HG02938 (cell line): ENCODE data around the gene CAMK2N1.
"Not testable (repeated sequence)": the region's sequence is repeated elsewhere in the genome, so short reads cannot be mapped to it uniquely, and the experiment has no call there.

Source experiments
- ATAC-seq: cut with Tn5 transposase; IDR thresholded peaks from one replicate; pipeline ENCODE4 v1.9.1; 2021; ENCODE audit warnings: mild to moderate bottlenecking, moderate library complexity; ENCODE audit not compliant: unreplicated experiment

Gene CAMK2N1

DNA sequence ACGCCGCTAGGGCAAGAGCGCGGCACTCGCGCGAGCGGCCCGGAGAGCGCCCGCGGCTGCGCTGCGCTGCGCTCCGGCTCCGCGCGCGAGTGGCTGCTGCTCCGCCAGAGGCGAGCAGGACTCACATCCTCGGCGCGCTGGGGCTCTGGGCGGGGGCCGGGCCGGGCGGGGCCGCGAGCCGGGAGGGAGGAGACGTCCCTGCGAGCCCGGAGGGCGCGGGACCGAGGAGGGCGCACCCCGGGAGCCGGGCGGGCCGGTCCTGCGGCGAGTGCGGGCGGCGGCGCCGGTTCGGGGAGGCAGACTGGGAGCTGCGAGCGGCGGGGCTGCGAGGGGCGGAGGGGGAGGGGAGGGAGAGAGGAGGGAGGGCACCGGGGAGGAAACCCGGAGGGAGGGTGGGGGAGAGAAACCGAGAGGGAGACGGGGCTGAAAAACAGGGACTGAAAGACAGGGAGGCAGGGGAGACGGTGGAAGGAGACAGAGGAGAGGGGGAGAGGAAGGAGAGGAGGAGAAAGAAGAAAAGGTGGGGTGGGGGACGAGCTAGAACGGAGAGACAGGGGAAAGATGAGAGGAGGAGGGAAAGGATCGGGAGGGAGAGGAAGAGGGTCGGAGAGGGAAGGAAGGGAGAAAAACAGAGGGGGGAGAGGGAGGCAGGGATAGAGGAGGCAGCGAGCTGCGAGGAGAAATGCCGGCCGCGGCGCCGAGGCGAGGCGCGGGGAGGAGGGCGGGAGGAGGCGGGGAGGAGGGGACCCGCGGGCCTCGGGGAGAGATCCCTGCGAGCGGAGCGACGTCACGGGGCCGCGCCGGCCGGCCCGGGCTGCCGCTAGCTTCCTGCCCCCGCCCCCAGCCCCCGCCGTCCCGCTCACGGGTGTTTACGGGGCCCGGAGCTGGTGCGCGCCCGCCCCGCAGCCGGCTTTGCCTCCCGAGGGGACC lies at the start of gene CAMK2N1:
TSS of gene CAMK2N1 (minus strand) at position 684 of the 930 bp plus-strand sequence. CDS start 831 bp downstream, outside the sequence.
- ATAC-seq: no peak

DNA sequence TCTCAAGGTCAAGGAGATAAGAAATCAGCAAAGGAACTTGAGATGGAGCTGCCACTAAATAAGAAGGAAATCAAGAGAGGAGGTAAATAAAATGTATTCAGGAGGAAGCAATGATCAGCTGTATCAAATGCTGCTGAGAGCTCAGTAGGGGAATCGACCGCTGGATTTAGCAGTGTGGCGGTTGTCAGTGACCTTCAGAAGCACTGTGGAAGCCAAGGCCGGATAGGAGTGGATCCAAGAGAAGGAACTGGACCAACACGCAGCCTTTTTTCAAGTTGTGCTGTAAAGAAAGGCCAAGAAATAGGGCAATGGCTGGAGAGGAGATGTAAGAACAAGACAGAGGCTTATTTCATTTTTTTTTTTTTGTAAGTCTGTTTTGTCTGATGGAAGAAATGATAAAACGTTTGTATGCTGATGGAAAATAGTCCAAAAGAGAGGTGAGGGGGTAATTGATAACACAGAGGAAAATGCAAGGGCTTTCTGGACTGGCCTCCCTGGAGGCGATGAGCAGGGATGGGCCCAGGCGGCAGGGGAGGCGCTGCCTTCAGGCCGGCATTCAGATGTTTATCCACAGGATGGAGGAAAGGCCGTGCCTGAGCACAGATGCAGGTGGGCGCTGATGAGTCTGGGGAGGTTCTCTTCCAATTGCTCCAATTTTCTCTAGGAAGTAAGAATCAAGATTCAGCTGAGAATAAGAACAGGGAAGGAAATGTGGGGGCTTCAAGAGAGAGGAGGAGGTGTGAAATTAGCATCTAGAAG lies 48.8 kb upstream of the CAMK2N1 start:
- no peak for ATAC-seq

DNA sequence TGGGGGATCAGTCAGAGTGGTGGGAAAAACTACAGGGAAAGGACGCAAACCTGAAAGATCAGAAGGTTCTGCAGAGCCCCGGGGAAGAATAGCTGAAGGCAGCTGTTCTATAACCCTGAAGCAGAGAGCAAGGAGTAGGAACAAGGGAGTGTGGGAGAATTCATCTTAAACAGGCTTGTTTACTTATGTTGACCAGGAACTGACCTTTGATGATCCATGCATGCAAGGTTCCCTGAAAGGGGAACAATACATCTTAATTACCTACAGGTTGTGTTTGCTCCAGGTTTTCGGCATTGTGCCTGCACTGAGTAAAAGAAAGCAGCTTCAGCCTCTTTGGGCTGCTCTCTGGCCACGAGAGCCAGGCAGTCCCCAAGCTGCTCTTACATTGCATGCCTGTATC lies 47.6 kb upstream of the CAMK2N1 start:
- no peak for ATAC-seq

DNA sequence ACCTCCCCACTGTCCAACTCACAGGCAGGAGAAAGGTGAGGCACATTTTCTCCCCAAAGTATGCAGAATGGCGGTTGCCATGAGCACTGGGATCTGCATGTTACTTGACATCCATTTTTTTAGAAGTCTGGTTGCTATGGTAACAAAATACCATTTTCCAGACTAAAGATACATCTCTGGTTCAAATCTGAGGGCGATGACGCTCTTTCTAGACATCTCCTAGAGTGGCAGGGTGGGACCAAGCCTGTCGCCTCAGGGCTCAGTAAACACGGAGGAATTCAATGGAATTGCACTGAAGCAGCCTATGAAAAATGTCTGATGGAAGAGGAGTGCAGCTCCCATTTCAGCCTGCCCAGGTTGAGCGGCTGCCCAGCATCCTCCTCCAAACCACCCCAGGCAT lies 44.9 kb upstream of the CAMK2N1 start:
- ATAC-seq: no peak

DNA sequence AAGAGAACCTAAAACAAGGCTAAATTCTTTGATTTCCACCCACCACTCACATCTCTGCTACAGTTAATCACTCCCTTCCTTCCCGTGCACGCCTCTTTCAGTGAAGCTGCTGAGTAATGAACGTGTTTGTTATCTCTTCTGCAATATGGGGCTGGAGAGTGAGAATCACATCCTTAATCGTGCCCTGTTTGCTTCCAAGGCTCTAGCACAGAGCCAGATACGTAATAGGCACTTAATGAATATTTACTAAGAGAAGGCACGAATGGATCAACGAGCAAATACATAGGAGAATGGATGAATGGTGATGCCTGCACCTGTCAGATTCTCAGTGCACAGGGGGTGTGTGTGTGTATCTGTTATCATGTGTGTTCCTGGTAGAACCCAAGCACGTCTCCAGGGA lies 44.3 kb upstream of the CAMK2N1 start:
- ATAC-seq: no peak

DNA sequence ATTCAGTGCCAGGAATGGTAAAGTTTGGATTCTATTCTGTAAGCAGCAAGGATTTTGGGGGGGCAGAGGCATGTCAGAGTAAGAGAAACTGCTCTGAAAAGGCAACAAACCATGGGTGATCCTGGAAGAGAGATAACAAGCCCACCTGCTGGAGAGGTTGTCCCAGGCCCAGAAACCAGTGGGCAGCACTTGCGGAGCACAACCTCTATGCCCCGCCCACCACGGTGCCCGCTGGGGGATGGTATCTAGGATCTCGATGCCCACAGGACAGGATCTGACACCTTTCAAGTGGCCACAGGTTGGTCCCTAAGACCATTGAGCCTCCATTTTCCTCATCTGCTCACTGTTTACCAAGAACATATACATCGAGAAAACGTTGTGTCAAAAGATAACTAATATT lies 42.2 kb upstream of the CAMK2N1 start:
- no peak for ATAC-seq

DNA sequence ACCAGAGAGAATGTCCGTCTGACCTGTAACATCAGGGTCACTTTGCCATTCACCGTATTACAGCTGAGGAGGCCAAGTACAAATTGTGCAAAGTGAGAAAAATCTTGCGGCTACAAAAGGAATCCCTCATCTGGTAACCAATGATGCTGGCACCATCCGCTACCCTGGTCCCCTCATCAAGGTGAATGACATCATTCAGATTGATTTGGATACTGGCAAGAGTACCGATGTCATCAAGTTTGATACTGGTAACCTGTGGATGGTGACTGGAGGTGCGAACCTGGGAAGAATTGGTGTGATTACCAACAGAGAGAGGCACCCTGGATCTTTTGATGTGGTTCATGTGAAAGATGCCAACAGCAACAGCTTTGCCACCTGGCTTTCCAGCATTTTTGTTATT lies 40.3 kb upstream of the CAMK2N1 start:
- no peak for ATAC-seq

DNA sequence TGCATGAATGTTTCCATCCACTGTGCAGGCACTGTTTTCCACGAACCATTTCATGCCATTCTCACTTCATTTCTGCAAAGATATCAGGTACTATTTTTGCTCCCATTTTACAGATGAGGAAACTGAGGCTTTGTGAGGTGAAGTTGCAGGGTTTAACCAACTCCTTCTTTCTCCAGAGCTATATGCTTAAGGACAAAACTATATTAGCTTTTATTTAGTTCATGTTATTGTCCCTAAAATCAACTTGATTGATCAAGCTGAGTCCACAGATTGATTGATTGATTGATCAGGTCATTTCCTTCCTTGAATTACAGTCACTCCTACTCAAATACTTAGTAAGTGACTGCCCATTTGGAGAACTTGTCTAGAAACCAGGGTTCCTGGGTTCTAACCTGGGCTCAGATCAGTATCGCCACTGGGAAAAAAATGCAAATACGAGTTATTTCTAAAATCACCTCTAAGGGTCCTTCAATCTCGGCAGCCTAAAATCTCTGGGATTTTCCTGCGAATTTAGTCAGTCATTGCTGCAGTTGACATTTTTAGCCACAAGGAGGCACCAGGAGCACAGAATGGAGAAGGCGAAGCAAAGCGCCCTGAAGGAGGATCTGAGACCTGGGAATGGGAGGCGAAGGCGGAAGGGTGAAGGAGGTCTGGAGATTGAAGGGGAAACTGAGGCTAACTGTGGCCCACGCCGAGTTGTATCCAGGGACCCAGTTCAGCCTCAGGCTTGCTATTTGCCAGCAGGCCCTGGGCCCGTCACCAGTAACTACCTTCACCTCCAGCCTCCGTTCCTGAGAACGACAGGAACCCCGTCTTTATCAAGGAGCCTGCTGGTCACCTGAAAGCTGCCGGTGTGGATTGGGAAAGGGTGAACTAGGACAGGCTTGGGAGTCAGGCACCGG lies 36.2 kb upstream of the CAMK2N1 start:
- no peak for ATAC-seq

DNA sequence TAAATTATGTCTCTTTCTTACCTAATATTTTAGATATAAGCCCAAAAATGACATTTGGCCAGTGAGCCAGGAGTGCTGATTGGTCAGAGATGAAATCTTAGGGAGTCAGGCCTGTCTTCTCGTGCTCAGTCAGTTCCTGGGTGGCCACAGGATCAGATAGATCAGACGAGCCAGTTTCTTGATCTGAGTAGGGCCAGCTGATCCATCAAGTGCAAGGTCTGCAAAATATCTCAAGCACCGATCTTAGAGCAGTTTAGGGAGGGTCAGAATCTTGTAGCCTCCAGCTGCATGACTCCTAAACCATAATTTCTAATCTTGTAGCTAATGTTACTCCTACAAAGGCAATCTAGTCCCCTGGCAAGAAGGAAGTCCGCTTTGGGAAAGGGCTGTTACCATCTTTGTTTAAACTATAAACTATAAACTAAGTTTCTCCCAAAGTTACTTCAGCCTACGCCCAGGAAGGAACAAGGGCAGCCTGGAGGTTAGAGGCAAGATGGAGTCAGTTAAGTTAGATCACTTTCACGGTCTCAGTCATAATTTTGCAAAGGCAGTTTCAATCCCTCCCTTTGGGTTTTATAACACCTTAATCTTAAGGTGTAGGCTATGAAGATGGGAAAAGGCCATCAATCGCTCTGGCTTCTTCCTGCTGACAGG lies 33.7 kb upstream of the CAMK2N1 start:
- not testable (repeated sequence) for ATAC-seq

DNA sequence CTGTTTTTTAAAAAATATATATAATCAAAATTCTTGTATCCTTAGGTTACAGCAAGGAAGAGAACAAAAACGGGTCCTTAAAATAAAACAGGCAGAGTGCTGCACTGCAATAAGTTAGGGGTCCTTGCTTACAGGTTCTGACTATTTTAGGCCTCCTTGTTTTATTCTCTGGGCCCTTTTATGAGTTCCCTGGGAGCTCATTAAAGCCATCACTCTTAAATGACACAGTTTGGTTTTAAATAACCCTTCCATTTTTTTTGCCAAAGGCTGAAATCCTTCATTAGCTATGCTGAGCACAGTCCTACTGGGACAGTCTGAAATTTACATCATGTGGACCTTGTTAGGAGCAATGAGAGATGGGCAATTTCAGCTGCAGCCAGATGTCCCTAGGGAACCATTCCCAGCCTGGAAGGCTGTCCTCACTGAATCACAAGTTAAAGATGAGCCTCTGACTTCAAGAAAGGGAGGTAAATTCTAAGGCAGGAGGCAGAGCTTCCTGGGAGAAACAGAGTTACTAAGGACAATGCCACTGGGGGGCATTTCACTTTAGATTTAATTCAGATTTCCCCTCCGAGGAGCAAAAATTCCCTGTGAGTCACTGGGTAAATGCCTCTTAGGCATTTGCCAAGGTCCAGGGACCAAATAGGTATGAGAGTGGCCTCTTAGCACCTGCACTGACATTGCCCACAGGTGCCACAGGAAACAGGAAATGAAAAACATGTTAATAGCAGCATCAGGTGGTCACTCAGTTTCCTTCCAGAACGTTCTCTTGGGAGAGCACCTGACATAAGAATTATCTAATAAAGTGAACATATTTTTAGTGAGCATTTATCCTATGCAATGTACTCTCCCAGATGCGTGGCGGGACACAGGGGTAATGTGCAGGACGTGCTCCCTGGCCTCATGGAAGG lies 25.8 kb upstream of the CAMK2N1 start:
- no peak for ATAC-seq

DNA sequence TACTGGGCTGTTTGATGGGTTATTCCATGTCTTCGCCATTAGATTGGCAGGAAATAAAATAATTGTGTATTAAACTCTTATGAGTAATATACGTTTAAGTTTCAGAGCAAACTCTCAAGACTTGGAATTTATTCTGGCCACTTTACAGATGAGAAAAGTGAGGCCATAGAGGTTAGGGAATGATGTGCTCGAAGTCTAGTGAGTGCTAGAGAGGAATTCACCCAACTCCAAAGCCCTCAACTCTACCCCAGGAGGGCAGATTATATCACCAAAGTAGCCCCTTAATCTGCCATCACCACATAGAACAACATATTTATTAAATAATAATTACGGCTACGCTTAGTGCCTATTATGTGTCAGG lies 22.4 kb upstream of the CAMK2N1 start:
- no peak for ATAC-seq

DNA sequence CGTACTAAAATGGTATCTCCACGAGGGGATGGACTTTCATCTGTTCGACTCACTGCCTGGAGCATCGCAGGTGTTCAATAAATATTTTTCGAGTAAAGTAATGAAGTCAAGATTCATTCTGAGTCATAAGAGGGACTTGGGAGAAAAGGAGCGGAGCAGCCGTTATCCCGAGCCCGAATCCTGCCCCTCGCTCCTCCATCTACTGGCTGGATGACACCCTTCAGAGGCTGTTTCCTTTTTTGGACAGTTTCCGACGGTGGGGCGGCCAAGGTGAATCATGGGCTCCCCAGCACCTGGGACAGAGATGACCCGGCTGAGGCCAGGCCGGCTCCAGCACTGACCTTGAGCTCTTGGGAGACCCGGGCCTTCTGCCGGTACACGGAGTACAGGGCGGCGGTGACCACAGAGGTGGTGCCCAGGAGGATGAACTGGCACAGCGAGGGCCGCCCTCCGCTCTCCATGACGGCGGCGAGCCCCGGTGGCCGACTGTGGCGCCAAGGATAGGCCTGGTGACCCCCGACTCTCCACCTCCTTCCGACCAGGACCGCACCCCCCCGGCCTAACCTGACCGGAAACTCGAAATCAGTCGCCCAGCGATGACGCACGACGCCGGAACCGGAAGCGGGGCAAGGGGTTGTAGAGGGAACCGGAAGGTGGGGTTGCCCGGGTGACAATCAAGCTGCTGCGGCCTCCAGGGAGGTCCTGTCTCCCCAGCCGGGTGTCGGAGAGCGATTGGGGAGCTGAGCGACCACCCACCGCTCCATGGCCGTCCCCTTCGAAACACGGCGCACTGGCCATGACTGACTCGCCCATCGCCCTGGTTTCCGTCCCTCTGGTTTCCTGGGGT lies 21.8 kb upstream of the CAMK2N1 start, which contains the start of gene MUL1:
TSS of gene MUL1 (minus strand) at position 588 of the 847 bp plus-strand sequence. CDS start at position 461, 127 bp downstream.
- ATAC-seq: peak; percentile 82

DNA sequence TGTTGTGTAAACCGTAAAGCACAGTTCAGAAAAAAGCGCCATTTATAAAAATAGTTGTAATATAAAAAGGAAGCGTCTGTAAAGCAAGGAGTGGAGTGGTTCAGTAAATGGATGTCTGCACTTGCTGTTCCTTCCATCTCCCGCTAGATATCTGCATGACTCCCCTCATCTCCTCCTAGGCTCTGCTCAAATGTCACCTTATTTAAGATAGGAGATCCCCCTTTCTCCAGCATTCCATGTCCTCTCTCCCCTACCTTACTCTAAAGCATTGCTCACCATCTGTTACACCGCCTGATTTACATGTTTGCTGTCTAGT lies 21.2 kb upstream of the CAMK2N1 start:
- peak; percentile 21 for ATAC-seq

DNA sequence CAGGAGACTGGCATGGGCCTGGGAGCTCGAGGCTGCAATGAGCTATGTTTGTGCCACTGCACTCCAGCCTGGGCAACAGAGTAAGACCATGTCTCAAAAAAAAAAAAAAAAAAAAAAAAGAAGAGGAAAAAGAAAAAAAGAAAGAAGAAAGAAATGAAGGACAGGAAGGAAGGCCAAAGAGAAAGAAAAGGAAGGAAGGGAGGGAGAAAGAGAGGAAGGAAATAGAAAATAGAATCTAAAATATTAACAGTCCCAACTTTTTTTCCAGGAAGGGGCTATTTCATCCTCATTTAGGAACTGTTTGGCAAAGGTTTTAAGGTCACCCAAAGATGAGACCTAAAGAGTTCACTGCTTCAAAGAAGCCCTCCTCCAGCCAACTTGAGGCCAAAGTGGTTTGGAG lies 19.5 kb upstream of the CAMK2N1 start:
- no peak for ATAC-seq

DNA sequence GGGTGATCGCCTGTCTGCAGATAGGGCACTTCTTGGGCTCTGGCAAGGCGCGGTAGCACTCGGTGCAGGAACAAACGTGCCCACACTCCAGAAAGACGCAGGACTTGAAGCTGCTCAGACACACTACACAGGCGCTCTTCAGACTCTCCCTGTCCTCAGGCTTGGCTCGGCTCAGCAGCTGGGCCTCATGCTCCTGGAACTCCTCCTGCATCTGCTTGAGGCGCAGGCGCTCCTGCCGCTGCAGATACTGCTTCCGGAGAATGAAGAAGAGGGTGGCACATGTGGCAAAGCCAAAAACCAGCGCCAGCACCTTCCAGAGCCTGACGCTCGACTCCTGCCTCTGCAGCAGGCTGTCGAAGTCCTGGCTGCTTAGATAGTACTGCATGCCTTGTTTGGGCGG lies 14.7 kb upstream of the CAMK2N1 start:
- no peak for ATAC-seq

DNA sequence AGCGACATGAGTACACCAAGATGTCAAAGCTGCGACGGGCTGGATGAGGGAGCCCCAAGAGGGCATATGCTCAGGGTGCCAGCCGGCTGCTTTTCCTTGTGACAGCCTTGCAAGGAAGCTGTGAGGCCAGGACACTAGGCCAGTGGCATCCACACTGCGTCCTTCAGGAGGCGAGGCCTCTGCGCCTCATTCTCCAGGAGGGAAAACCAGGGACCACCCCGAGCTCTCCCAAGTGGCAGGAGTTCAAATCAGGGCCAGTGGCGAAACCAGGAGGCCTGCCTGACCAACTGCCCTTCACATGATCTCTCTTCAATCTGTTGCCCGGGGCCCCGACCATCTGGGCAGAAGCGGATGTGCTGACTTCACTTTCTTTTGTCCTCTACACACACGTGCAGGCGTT lies 13.7 kb upstream of the CAMK2N1 start:
- ATAC-seq: no peak

DNA sequence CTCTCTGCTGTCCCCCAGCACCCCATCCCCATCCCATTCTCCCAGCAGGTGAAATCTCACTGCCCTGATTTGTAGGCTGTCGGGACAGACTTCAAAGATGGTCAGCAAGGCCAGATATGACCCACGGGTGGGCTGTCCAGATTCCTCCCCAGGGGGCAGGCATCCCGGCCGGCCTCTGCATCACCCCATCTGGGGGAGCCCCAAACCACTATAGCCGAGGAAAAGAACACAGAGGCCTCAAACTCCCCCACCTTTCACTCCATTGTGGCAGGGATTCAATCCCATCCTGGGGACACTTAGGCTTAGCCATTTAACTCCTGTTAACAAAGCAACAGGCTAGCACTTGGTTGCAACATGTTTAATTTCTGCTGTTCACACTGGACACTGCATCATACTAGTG lies 13.1 kb upstream of the CAMK2N1 start:
- no peak for ATAC-seq

DNA sequence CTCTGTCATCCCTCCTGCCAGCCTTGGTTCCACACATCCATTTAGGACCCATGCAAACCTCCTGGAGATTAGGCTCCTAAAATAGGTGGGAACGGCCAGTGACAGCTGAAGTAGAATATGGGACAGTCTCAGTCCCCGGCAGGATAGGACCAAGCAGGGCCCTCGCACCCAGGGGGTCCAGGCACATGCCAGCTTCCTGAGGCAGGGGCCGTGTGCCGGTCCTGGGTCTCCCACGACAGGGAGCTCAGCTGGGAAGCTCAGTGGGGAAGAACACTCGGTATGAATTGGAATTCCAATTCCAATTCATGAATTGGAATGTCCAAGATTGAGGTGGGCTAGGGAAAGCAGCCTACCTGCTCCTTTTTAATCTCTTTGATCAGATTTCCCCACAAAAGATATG lies 12.1 kb upstream of the CAMK2N1 start:
- no peak for ATAC-seq

DNA sequence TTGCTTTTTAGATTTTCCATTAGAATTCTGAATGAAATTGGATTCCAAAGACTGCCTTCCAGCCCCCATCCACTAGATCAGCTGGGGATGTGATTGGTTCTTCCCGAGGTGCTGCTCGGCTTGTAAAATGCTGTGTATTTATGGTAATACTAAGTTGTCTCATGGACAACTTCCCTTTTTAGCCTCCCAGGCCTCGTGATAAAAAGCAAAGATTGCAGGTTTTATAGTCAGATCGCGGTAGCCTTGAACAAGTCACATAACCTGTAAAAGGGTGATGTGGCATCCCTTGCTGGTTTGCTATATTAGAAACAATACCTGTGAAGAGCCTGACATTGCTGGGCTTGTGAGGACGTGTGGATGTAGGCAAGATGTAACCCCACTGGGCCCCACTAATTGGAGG lies 11.5 kb upstream of the CAMK2N1 start:
- no peak for ATAC-seq
